ENCODE results near the gene GALNT17.

DNA sequence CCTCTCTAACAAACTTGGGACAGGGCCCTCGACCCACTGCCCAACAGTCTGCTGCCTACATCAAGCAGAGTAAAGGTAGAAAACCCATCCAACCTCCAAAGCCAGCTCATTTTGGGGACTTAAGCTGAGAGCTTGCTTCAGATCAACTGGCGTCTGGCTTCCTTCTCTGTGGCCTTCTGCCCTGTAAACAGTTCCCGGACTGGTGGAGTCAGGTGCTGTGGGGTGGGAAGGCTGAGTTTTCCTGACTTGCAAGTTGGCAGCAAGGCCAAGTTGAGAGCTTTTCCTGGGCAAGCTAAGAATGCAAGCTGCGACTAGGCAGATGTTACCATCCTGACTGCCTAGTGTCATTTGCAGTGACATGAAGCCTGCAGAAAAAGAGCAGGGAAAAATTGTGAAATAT, 3.7 kb downstream of the GALNT17 start:
- TF ChIP-seq POLR2AphosphoS5 (IDR thresholded peaks at IDR 0.05; ENCODE audit: borderline replicate concordance, low read depth, low read length) (no peak), EZH2 (IDR thresholded peaks at IDR 0.05) (no peak), FOXP2 (optimal IDR thresholded peaks at IDR 0.05; ENCODE audit: control extremely low read depth, extremely low read length, insufficient read depth) (no peak)
